ENCODE results near the gene KLRF1.
"Not testable (repeated sequence)": the region's sequence is repeated elsewhere in the genome, so short reads cannot be mapped to it uniquely, and the experiment has no call there.

GRCh38 chr12:9876120-9876519 lies 48.8 kb downstream of the KLRF1 start:
- TF ChIP-seq CTCF (IDR thresholded peaks at IDR 0.05); EZH2 (IDR thresholded peaks at IDR 0.05; ENCODE audit: borderline replicate concordance, insufficient read depth, low read depth, low read length, poor library complexity, severe bottlenecking): not testable (repeated sequence)

All from B cell (primary cell).